B cell (primary cell): Measurements from ENCODE around the gene ALS2CL.

Source experiments
- CTCF ChIP-seq: fragments of 200-600 bp; IDR thresholded peaks from one replicate; pipeline ENCODE4 v1.8.0; 2022; ENCODE audit warnings: antibody characterized with exemption, mild to moderate bottlenecking
- EZH2 ChIP-seq: IDR thresholded peaks from 2 replicates; pipeline ENCODE4 v1.6.1; 2012; ENCODE audit warnings: borderline replicate concordance, low read depth, mild to moderate bottlenecking, moderate library complexity, low read length; ENCODE audit not compliant: insufficient read depth, poor library complexity, severe bottlenecking

- TF ChIP-seq CTCF (no peak), EZH2 (no peak)
These were observed 8.6 kb downstream of the ALS2CL start for GRCh38 chr3:46684891-46685290.
